ENCODE results near the gene GPR137B. TPM values are rescaled to one million over a fixed set of nuclear protein-coding genes. Genes with fewer than 3 reads are reported as not detected.

The GPR137B gene
- total and polyA plus RNA-seq, 2 of the 13 experiments (the other 11 are each of a cell fraction or from before 2014, with no cell fraction given), result 0.31 to 0.41 TPM

DNA sequence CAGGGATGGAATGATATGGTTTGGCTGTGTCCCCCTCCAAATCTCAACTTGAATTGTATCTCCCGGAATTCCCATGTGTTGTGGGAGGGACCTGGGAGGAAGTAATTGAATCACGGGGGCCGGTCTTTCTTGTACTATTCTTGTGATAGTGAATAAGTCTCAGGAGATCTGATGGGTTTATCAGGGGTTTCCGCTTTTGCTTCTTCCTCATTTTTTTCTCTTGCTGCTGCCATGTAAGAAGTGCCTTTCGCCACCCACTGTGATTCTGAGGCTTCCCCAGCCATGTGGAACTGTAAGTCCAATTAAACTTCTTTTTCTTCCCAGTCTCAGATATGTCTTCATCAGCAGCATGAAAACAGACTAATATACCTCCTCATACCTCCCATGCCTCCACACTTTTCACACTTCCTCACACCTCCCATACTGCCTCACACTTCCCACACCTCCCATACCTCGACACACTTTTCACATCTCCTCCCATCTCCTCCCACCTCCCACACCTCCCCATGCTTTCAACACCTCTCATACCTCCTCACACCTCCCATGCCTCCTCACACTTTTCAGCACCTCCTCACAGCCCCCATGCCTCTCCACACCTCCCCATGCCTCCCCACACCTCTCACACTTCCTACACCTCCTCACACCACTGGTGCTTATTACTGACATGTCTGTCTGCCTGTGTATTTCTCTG, 21.3 kb downstream of the GPR137B start (continued):
- TF ChIP-seq, protein P1, sequence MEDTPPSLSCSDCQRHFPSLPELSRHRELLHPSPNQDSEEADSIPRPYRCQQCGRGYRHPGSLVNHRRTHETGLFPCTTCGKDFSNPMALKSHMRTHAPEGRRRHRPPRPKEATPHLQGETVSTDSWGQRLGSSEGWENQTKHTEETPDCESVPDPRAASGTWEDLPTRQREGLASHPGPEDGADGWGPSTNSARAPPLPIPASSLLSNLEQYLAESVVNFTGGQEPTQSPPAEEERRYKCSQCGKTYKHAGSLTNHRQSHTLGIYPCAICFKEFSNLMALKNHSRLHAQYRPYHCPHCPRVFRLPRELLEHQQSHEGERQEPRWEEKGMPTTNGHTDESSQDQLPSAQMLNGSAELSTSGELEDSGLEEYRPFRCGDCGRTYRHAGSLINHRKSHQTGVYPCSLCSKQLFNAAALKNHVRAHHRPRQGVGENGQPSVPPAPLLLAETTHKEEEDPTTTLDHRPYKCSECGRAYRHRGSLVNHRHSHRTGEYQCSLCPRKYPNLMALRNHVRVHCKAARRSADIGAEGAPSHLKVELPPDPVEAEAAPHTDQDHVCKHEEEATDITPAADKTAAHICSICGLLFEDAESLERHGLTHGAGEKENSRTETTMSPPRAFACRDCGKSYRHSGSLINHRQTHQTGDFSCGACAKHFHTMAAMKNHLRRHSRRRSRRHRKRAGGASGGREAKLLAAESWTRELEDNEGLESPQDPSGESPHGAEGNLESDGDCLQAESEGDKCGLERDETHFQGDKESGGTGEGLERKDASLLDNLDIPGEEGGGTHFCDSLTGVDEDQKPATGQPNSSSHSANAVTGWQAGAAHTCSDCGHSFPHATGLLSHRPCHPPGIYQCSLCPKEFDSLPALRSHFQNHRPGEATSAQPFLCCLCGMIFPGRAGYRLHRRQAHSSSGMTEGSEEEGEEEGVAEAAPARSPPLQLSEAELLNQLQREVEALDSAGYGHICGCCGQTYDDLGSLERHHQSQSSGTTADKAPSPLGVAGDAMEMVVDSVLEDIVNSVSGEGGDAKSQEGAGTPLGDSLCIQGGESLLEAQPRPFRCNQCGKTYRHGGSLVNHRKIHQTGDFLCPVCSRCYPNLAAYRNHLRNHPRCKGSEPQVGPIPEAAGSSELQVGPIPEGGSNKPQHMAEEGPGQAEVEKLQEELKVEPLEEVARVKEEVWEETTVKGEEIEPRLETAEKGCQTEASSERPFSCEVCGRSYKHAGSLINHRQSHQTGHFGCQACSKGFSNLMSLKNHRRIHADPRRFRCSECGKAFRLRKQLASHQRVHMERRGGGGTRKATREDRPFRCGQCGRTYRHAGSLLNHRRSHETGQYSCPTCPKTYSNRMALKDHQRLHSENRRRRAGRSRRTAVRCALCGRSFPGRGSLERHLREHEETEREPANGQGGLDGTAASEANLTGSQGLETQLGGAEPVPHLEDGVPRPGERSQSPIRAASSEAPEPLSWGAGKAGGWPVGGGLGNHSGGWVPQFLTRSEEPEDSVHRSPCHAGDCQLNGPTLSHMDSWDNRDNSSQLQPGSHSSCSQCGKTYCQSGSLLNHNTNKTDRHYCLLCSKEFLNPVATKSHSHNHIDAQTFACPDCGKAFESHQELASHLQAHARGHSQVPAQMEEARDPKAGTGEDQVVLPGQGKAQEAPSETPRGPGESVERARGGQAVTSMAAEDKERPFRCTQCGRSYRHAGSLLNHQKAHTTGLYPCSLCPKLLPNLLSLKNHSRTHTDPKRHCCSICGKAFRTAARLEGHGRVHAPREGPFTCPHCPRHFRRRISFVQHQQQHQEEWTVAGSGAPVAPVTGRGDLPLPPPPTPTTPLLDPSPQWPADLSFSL (CRISPR knock-in tag; IDR thresholded peaks at IDR 0.05), result no peak
- TF ChIP-seq ZBTB7A (CRISPR knock-in tag; IDR thresholded peaks at IDR 0.05), result no peak
- no peak for TF ChIP-seq RNF2 (conservative IDR thresholded peaks at IDR 0.05; ENCODE audit: low read depth)
- TF ChIP-seq ZNF75D (CRISPR knock-in tag; IDR thresholded peaks at IDR 0.05; ENCODE audit: borderline replicate concordance), result no peak
- no peak for TF ChIP-seq ZNF12 (CRISPR knock-in tag; IDR thresholded peaks at IDR 0.05)
- TF ChIP-seq, protein P2, sequence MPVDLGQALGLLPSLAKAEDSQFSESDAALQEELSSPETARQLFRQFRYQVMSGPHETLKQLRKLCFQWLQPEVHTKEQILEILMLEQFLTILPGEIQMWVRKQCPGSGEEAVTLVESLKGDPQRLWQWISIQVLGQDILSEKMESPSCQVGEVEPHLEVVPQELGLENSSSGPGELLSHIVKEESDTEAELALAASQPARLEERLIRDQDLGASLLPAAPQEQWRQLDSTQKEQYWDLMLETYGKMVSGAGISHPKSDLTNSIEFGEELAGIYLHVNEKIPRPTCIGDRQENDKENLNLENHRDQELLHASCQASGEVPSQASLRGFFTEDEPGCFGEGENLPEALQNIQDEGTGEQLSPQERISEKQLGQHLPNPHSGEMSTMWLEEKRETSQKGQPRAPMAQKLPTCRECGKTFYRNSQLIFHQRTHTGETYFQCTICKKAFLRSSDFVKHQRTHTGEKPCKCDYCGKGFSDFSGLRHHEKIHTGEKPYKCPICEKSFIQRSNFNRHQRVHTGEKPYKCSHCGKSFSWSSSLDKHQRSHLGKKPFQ (CRISPR knock-in tag; IDR thresholded peaks at IDR 0.05; ENCODE audit: insufficient replicate concordance), result no peak
- no peak for TF ChIP-seq SP5 (CRISPR knock-in tag; IDR thresholded peaks at IDR 0.05; ENCODE audit: borderline replicate concordance, low read depth)
- no peak for TF ChIP-seq SSRP1 (CRISPR knock-in tag; IDR thresholded peaks at IDR 0.05)
- TF ChIP-seq MBD4 (IDR thresholded peaks at IDR 0.05; ENCODE audit: borderline replicate concordance, low read length), result no peak
- TF ChIP-seq ZNF431 (CRISPR knock-in tag; IDR thresholded peaks at IDR 0.05; ENCODE audit: borderline replicate concordance, low read depth), result no peak
- TF ChIP-seq NFE2 (CRISPR knock-in tag; IDR thresholded peaks at IDR 0.05), result no peak
- no peak for TF ChIP-seq ZNF160 (CRISPR knock-in tag; IDR thresholded peaks at IDR 0.05)

Data from HepG2 (cell line).